ENCODE results near the gene TSPAN14. TPM values are rescaled to one million over a fixed set of nuclear protein-coding genes. Genes with fewer than 3 reads are reported as not detected.

Gene TSPAN14
- total RNA-seq, 3 donors from 2014 or later, result 52.8 to 76.8 (median 74.8) TPM

DNA sequence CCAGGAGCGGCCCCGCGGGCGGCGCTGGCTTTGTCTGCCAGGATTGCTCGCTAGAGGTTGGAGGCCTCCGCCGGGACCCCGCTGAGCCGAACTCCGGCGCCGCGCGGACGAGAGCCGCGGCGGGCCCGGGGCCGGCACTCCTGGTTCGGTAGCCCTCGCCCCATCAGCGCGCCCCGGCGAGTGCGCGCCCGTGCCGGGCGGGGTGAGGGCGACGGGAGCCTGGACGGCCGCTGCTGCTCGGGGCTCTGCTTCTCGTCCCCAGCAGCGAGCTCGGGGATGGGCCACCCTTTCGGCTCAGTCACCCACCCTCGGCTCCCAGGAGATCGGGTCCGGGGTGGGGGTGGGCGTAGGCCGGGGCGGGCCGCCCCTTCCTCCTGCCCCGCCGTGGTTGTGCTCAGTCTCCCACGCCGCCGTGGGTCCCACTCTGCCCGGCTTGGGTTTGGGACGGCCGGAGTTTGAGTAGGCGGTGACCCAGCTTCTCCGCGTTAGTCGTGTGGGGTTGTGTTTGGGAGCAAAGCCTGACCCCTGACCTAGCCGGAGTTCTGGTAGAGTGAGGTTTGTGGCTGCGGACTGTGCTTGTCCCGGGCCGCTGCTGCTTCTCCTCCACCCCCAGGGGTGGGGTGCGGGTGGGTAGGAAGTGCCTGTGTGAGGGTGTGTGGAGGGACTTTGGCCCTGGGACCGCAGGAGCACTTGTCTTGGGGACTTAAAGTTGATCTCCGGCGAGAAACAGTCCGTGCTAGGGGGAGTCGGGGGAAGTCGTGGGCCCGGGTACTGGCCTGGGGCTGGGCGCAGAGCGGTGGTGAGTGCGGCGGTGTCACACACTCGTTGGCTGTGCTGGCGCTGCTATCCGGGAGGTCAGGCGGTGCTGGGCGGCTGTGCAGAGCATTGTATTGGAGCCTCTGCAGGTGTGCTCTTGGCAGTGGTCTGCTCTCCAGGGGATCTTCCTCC is 677 bp downstream of the TSPAN14 start:
- Histone ChIP-seq H3K4me1 (peaks cover 16 to 37% of the 10 kb centered on the region in 2 donors), H3K9me3 (no peaks in the 10 kb centered on the region), H3K4me3 (peak overlapping the region; percentile 83 to 96 (median 91)), H3K36me3 (no peaks in the 10 kb centered on the region), H3K27ac (peak overlapping the region; percentile 97 to 98), H3K27me3 (no peaks in the 10 kb centered on the region)
- intact Hi-C loops (cut with DNase I; ENCODE audit: low total_unique reads), result loop anchor here (5.0 kb wide), 1 partner anchor 47 kb away; the partner anchor contains the start of gene PRXL2A
- DNase-seq (ENCODE audit: low spot score in 2 of 2), result no peak
- TF ChIP-seq POLR2A (IDR thresholded peaks at IDR 0.05) (no peak), POLR2AphosphoS5 (IDR thresholded peaks at IDR 0.05) (peak in 2 of 3 donors; percentile 5 to 16)

DNA sequence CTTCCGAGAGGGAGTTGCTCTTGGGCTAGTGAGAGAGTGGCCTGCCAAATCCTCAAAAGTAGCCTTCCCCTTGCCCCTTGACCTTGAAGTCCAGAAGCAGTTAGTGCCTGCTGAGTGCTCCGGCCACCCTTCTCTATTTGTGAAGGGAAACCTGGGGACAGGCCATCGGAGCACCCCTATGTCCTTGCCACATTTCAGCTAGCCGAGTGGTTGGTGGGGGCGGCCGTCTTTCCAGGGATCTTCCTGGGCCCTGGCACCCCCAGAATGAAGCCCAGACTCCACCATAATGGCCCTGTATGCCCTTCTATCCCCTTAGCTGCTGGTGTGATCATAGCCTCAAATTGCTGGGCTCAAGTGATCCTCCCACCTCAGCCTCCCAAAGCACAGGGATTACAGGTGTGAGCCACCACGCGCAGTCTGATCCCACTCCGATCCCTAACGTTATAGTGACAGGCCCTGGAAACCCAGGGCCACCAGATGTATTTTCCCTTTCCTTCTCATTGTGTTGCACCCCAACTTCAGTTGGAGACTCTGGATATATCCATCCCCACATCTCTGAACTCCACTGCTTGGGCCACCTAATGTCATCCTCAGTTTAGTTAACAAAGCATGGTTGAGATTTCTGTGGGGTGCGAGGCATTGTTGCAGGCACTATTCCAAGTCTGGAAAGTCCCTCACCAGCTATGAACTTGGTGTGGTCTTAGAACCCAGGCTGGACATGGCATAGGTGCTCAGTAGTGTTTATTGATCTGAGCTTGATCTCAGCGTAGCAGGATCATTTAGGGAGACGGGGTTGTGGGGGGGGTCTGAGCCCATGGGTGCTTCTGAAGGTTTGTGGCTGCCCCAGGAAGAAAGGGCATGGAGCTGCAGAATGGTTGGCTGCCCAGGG is 1.6 kb downstream of the TSPAN14 start:
- Histone ChIP-seq H3K27ac (peak overlapping the region; percentile 97 to 98), H3K4me1 (peaks cover 23 to 41% of the 10 kb centered on the region in 2 donors), H3K36me3 (no peaks in the 10 kb centered on the region), H3K9me3 (no peaks in the 10 kb centered on the region), H3K27me3 (no peaks in the 10 kb centered on the region), H3K4me3 (peak overlapping the region; percentile 83 to 96 (median 91))
- DNase-seq (ENCODE audit: low spot score in 2 of 2), result no peak
- TF ChIP-seq POLR2A (IDR thresholded peaks at IDR 0.05) (no peak), POLR2AphosphoS5 (IDR thresholded peaks at IDR 0.05) (no peak)
- TF ChIP-seq, protein P1, sequence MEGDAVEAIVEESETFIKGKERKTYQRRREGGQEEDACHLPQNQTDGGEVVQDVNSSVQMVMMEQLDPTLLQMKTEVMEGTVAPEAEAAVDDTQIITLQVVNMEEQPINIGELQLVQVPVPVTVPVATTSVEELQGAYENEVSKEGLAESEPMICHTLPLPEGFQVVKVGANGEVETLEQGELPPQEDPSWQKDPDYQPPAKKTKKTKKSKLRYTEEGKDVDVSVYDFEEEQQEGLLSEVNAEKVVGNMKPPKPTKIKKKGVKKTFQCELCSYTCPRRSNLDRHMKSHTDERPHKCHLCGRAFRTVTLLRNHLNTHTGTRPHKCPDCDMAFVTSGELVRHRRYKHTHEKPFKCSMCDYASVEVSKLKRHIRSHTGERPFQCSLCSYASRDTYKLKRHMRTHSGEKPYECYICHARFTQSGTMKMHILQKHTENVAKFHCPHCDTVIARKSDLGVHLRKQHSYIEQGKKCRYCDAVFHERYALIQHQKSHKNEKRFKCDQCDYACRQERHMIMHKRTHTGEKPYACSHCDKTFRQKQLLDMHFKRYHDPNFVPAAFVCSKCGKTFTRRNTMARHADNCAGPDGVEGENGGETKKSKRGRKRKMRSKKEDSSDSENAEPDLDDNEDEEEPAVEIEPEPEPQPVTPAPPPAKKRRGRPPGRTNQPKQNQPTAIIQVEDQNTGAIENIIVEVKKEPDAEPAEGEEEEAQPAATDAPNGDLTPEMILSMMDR (IDR thresholded peaks at IDR 0.05), result no peak
- intact Hi-C loops (cut with DNase I; ENCODE audit: low total_unique reads), result no loop called here

DNA sequence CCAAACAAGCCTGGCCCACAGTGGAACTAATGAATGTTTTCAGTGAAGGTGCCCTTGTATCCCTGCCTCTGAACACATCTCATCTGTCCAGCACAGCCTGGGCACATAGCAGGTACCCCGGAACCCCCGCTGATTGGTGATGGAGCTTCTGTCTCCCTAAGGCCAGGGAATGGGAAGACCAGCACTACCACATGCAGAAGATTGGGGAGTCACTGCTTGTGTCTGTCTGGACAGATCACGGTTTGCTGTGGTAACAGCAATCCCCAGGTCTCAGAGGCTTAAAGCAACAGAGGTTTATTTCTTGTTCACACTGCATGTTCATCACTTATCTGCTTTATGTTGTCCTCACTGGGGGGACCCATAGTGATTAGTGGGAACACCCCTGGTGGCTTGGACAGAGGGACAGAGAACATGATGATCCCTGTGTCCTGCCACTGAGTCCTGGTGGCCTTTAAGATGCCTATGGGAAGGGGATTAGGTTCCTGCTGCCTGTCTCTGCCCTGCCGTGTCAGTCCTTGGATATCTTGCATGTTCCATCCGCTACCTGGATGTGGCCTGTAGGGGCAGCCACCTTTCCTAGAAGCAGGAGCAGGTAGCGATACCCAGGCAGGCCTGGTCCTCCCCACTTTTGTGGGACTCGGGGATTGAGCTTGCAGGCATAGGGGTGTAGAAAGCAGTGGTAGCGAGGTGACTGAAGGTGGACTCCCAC is 3.6 kb downstream of the TSPAN14 start:
- Histone ChIP-seq H3K4me1 (peaks cover 33 to 60% of the 10 kb centered on the region in 2 donors), H3K9me3 (no peaks in the 10 kb centered on the region), H3K36me3 (no peaks in the 10 kb centered on the region), H3K27ac (peak overlapping the region; percentile 92 to 94), H3K4me3 (peak overlapping the region in 1 of 3 donors; percentile 47), H3K27me3 (no peaks in the 10 kb centered on the region)
- DNase-seq (ENCODE audit: low spot score in 2 of 2), result no peak
- intact Hi-C loops (cut with DNase I; ENCODE audit: low total_unique reads), result no loop called here
- TF ChIP-seq, protein P1 (IDR thresholded peaks at IDR 0.05), result no peak
- TF ChIP-seq POLR2AphosphoS5 (IDR thresholded peaks at IDR 0.05) (no peak), POLR2A (IDR thresholded peaks at IDR 0.05) (no peak)

DNA sequence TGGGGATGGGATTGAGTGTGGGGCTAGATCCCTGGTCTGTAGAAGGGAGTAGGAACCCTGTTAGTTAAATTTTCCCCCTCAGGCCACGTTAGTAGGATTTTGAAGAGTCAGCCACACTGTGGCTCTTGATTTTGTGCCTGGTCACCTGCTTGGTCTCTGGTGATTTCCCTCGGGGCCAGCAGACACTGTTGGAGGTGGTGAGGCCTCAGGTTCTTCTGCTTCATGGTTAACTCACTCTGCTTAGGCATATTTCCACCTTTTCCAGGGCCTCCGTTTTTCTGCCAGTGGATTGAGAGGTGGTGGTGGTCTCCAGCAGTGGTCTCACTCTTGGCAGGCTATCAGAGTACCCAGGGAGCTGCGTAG is 4.1 kb downstream of the TSPAN14 start:
- Histone ChIP-seq H3K4me3 (peak overlapping the region in 1 of 3 donors; percentile 47), H3K9me3 (no peaks in the 10 kb centered on the region), H3K4me1 (peaks cover 34 to 64% of the 10 kb centered on the region in 2 donors), H3K27me3 (no peaks in the 10 kb centered on the region), H3K27ac (peak overlapping the region; percentile 92 to 94), H3K36me3 (no peaks in the 10 kb centered on the region)
- TF ChIP-seq, protein P1 (IDR thresholded peaks at IDR 0.05), result no peak
- no peak for TF ChIP-seq POLR2A (IDR thresholded peaks at IDR 0.05)
- TF ChIP-seq POLR2AphosphoS5 (IDR thresholded peaks at IDR 0.05), result no peak
- DNase-seq (ENCODE audit: low spot score in 2 of 2), result no peak
- intact Hi-C loops (cut with DNase I; ENCODE audit: low total_unique reads), result no loop called here

DNA sequence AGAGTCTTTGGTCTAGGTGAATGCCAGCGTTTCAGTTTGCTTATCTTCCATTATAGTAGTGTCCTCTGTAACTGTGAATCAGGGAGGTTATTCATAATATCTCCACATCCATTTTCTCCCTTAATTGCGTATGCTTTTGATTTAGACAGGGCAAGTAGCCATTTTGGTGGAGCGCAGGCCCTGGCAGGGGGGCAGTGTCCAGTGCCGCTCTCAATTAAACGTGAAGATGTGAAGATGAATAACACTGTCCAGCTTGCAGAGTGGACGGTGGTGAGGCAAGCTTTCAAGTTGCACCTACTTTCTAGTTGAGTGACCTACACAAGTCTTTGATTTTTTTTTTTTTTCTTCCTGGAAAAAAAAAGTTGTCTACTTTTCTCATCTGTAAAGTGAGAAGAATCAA is 4.5 kb downstream of the TSPAN14 start:
- no peak for DNase-seq (ENCODE audit: low spot score in 2 of 2)
- Histone ChIP-seq H3K27me3 (no peaks in the 10 kb centered on the region), H3K27ac (peak overlapping the region; percentile 92 to 94), H3K9me3 (no peaks in the 10 kb centered on the region), H3K4me1 (peaks cover 38 to 66% of the 10 kb centered on the region in 2 donors), H3K4me3 (peak overlapping the region in 1 of 3 donors; percentile 47), H3K36me3 (no peaks in the 10 kb centered on the region)
- TF ChIP-seq POLR2AphosphoS5 (IDR thresholded peaks at IDR 0.05) (no peak), POLR2A (IDR thresholded peaks at IDR 0.05) (no peak)
- TF ChIP-seq, protein P1 (IDR thresholded peaks at IDR 0.05), result no peak
- intact Hi-C loops (cut with DNase I; ENCODE audit: low total_unique reads), result no loop called here
